ENCODE data around the gene F11R.
A peak's percentile ranks its signal among the peaks of the same experiment; 100 is the strongest.
"Not testable (repeated sequence)": the region's sequence is repeated elsewhere in the genome, so short reads cannot be mapped to it uniquely, and the experiment has no call there.

Gene F11R

DNA sequence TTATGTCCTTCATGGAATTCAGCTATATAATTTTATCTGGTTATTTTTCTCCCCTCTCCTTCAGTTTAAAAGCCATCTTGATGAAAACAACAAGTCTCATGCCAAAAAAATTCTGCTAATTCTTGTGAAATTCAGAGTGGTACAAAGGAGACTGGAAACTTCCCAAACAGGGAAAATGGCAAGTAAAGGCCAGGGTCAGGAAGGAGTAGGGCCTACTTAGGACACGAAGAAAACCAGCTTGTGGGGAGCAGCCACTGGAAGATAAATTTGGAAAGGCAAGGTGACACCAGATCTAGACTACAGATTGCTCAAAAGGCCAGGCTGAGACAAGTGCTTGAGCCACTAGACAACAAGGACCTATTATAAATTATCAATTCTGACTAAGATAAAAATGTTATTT lies 11.5 kb upstream of the F11R start:
- H3K36me3 ChIP-seq (replicated peaks), result no peaks in the 10 kb centered on the region
- no peak for DNase-seq (ENCODE audit: low spot score in 2 of 2)
- in situ Hi-C loops (cut with MboI; ENCODE audit: low sequenced_read_pairs), result no loop called here
- no peaks in the 10 kb centered on the region; the same call in 1 of the 2 replicates for H3K9me3 ChIP-seq
- no peaks in the 10 kb centered on the region for H3K27me3 ChIP-seq (ENCODE audit: low read depth)
- no peak overlapping the region for H3K4me3 ChIP-seq
- H3K4me1 ChIP-seq, result peaks cover 10% of the 10 kb centered on the region

DNA sequence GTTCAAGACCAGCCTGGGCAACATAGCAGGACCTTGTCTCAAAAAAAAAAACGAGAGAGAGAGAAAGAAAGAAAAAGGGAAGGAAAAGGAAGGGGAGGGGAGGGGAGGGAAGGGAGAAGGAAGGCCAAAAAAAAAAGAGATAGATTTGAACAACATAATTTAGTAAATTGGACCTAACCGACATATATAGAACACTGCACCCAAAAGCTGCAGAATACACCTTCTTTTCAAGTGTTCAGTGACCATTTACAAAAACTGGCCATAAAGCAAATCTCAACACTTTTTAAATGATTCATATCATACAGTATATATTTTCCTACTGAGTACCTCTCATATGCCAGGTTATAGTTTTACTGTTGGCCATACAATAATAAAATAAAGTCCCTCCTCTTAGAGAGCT lies 10.9 kb upstream of the F11R start:
- Histone ChIP-seq H3K4me3 (no peak overlapping the region), H3K36me3 (replicated peaks) (no peaks in the 10 kb centered on the region), H3K27me3 (ENCODE audit: low read depth) (no peaks in the 10 kb centered on the region), H3K4me1 (peaks cover 10% of the 10 kb centered on the region), H3K9me3 (no peaks in the 10 kb centered on the region; the same call in 1 of the 2 replicates)
- no peak for DNase-seq (ENCODE audit: low spot score in 2 of 2)
- in situ Hi-C loops (cut with MboI; ENCODE audit: low sequenced_read_pairs), result no loop called here

GRCh38 chr1:161029466-161029865 lies 8.5 kb upstream of the F11R start:
- in situ Hi-C loops (cut with MboI; ENCODE audit: low sequenced_read_pairs); H3K4me3 ChIP-seq; H3K4me1 ChIP-seq; H3K36me3 ChIP-seq (replicated peaks); H3K9me3 ChIP-seq; DNase-seq (ENCODE audit: low spot score in 2 of 2); H3K27me3 ChIP-seq (ENCODE audit: low read depth): not testable (repeated sequence)

GRCh38 chr1:161026954-161027353 lies 6.0 kb upstream of the F11R start:
- H3K36me3 ChIP-seq (replicated peaks); DNase-seq (ENCODE audit: low spot score in 2 of 2); H3K27me3 ChIP-seq (ENCODE audit: low read depth); H3K9me3 ChIP-seq; H3K4me3 ChIP-seq; H3K4me1 ChIP-seq; in situ Hi-C loops (cut with MboI; ENCODE audit: low sequenced_read_pairs): not testable (repeated sequence)

DNA sequence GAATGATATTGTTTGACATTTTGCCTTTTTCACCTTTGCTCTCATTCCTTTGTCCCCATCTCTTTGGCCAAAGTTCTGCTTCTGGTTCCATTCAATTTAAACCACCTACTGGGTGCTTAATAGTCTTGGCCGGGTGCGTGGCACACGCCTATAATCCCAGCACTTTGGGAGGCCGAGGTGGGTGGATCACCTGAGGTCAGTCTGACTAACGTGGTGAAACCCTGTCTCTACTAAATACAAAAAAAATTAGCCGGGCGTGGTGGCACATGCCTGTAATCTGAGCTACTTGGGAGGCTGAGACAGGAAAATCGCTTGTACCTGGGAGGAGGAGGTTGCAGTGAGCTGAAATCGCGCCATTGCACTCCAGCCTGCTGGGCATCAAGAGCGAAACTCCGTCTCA lies 1.5 kb upstream of the F11R start:
- not testable (repeated sequence) for H3K4me3 ChIP-seq

DNA sequence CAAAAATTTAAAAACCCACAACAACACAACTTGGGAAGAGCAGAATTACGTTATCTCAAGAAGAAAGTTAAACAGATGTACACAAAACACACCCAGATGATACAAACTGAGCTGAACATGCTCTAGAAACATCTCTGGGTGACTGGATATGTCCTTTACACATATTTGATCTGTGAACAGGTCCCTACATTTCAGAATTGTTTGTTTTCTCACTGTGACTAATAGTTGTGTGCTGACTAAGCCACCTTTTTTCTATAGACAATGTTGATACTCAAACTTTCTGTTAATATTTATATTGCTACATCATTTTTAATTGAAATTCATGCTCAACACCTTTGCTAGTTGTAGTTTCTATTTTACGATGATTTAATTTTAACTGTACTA lies 1.0 kb upstream of the F11R start:
- in situ Hi-C loops (cut with MboI; ENCODE audit: low sequenced_read_pairs), result no loop called here
- no peaks in the 10 kb centered on the region for H3K36me3 ChIP-seq (replicated peaks)
- no peak for DNase-seq (ENCODE audit: low spot score in 2 of 2)
- no peaks in the 10 kb centered on the region for H3K27me3 ChIP-seq (ENCODE audit: low read depth)
- H3K9me3 ChIP-seq, result no peaks in the 10 kb centered on the region
- H3K4me1 ChIP-seq, result peaks cover 26% of the 10 kb centered on the region
- no peak overlapping the region for H3K4me3 ChIP-seq

More for the DNA sequence above, 1.5 kb upstream of the F11R start:
- H3K27me3 ChIP-seq (ENCODE audit: low read depth); DNase-seq (ENCODE audit: low spot score in 2 of 2); H3K9me3 ChIP-seq; H3K36me3 ChIP-seq (replicated peaks); in situ Hi-C loops (cut with MboI; ENCODE audit: low sequenced_read_pairs): not testable (repeated sequence)
- H3K4me1 ChIP-seq, result peaks cover 22% of the 10 kb centered on the region

DNA sequence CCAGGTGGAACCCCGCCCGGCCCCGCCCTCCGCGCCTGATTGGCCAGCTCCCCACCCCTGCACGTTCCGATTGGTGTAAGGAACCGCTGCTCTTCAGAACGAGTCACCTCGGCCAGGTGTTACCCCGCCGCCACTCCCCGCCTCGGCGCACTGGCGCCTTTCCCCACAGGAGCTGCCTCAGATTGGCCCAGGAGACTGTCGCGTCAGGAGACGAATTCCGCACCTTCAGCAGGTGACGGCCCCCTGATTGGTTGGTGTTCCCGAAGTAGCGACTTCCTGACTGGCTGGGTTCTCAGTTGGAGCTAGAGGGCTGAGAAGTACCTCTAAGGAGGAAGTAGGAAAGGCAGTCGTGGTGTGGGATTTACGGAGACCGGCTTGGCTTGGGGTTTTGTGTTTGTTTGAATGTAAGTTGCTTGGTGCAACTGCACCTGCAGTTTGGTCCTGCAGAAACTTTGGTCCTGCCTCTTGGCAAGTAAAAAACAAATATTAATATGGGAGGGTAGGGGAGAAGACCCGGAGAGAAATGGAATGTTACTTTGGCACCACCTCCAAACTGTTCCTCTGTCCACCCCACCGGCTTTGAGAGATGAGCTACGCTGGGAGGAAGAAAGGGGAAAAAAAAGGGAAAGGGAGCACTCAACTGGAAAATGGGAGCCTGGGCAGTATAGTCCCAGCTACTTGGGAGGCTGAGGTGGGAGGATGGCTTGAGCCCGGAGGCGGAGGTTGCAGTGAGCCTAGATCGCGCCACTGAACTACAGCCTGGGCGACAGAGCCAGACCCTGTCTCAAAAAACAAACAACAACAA lies 415 bp upstream of the F11R start:
- peak; percentile 77 to 92 for DNase-seq (ENCODE audit: low spot score in 2 of 2)
- Histone ChIP-seq H3K4me1 (peaks cover 31% of the 10 kb centered on the region), H3K4me3 (peak overlapping the region; percentile 58), H3K27me3 (ENCODE audit: low read depth) (no peaks in the 10 kb centered on the region), H3K36me3 (replicated peaks) (no peaks in the 10 kb centered on the region), H3K9me3 (no peaks in the 10 kb centered on the region)
- in situ Hi-C loops (cut with MboI; ENCODE audit: low sequenced_read_pairs), result no loop called here

- H3K9me3 ChIP-seq, result no peaks in the 10 kb centered on the region
- in situ Hi-C loops (cut with MboI; ENCODE audit: low sequenced_read_pairs), result no loop called here
- no peaks in the 10 kb centered on the region for H3K27me3 ChIP-seq (ENCODE audit: low read depth)
- H3K4me1 ChIP-seq, result peaks cover 31% of the 10 kb centered on the region
- H3K36me3 ChIP-seq (replicated peaks), result no peaks in the 10 kb centered on the region
- DNase-seq (ENCODE audit: low spot score in 2 of 2), result peak; percentile 73 to 91
- H3K4me3 ChIP-seq, result peak overlapping the region; percentile 58
Measured at GRCh38 chr1:161019751-161020495, 1.0 kb downstream of the F11R start.

DNA sequence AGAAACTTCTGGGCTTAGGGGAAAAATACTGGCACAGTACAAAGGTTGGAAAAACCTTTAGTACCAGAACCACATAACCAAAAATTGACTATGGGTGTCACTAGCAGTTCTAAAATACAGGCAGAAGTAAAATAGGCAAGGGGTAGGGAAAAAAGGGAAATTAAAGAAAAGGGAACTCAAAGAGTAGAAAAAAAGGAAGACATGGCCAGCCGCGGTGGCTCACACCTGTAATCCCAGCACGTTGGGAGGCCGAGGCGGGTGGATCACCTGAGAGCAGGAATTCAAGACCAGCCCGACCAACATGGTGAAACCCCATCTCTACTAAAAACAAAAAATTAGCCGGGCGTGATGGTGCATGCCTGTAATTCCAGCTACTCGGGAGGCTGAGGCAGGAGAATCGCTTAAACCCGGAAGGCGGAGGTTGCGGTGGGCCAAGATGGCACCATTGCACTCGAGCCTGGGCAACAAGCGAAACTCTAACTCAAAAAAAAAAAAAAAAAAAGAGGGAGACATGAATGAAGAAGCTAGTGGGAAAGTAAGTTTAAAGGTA lies 1.8 kb downstream of the F11R start:
- H3K36me3 ChIP-seq (replicated peaks); H3K27me3 ChIP-seq (ENCODE audit: low read depth); DNase-seq (ENCODE audit: low spot score in 2 of 2); H3K9me3 ChIP-seq; in situ Hi-C loops (cut with MboI; ENCODE audit: low sequenced_read_pairs): not testable (repeated sequence)
- Histone ChIP-seq H3K4me1 (peaks cover 31% of the 10 kb centered on the region), H3K4me3 (peak overlapping the region; percentile 58)

DNA sequence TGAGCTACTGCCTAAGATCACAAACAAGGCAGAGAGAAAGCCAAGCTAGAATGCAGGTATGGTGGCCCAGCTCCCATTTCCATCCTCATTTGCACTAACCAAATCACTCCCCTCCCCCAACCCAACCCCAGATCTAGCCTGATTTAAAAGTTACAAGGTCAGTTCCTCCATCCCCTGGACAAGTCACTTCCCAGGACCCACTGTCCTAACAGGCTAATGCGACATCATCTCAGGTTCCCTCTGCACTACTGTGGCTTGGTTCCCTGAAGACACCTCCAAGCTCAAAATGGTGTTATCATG lies 2.4 kb downstream of the F11R start:
- Histone ChIP-seq H3K4me1 (peaks cover 33% of the 10 kb centered on the region), H3K27me3 (ENCODE audit: low read depth) (no peaks in the 10 kb centered on the region), H3K36me3 (replicated peaks) (0 out of 2 replicates have a peak, but pooled peaks cover 2% of the 10 kb centered on the region), H3K4me3 (no peak overlapping the region), H3K9me3 (no peaks in the 10 kb centered on the region)
- in situ Hi-C loops (cut with MboI; ENCODE audit: low sequenced_read_pairs), result no loop called here
- DNase-seq (ENCODE audit: low spot score in 2 of 2), result no peak

DNA sequence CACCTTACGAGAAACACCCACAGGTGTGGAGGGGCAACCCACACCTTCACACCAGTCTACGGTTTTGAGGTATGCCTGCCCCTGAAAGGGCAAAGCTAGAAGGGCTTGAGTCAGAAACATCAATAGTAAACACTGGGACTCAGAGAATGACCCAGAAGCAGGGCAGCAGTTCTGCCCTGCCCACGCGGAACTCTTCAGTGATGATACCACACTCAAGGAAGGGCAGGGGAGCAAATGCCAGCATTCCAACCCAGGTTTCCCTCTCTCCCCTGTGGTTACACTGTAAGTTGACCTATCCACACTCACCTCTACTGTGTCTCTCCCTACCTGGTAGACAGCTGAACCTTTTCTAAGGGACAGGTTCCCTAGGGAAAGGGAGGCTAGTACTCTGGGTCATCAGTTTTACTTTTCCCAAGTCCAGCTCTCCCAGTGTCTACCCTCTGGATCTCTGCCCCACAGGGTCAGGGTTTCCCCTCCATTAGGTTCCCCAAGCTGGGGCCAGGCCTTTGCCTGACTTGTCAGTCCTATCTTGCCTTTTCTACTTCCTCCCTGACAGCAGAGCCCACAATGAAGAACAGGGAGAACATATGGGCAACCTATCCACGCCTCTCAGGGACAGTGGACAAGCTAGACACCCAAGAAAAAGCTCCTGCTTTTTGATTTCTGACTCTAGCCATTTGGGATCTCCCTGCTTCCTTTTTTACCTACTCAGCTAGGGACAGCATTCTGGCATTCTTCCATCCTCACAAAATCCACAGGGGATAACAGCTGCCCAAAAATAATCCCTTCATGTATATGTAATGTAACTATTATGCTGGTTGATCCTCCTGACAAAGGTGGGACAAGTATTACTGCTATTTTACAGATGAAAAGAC lies 3.0 kb downstream of the F11R start:
- in situ Hi-C loops (cut with MboI; ENCODE audit: low sequenced_read_pairs), result no loop called here

GRCh38 chr1:161017181-161017580 lies 3.8 kb downstream of the F11R start:
- H3K36me3 ChIP-seq (replicated peaks); in situ Hi-C loops (cut with MboI; ENCODE audit: low sequenced_read_pairs); H3K9me3 ChIP-seq; H3K4me3 ChIP-seq; H3K27me3 ChIP-seq (ENCODE audit: low read depth): not testable (repeated sequence)
- peaks cover 33% of the 10 kb centered on the region for H3K4me1 ChIP-seq
- DNase-seq (ENCODE audit: low spot score in 2 of 2), result peak in 1 of 2 experiments; percentile 38

More for the DNA sequence above, 3.0 kb downstream of the F11R start:
- no peaks in the 10 kb centered on the region for H3K27me3 ChIP-seq (ENCODE audit: low read depth)
- DNase-seq (ENCODE audit: low spot score in 2 of 2), result peak; percentile 64 to 65
- H3K9me3 ChIP-seq, result no peaks in the 10 kb centered on the region
- H3K4me3 ChIP-seq, result no peak overlapping the region
- H3K36me3 ChIP-seq (replicated peaks), result 0 out of 2 replicates have a peak, but pooled peaks cover 2% of the 10 kb centered on the region
- H3K4me1 ChIP-seq, result peaks cover 33% of the 10 kb centered on the region

DNA sequence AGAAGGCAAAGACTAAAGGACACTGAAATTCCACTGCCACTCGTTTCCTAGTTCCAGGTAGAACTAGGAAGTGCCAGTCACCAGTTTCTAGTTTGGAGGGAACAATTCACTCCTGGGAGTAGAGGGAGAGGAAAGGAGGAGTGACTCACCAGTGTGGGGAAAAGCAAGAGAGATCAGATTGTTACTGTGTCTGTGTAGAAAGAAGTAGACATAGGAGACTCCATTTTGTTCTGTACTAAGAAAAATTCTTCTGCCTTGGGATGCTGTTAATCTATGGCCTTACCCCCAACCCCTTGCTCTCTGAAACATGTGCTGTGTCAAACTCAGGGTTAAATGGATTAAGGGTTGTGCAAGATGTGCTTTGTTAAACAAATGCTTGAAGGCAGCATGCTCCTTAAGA lies 4.3 kb downstream of the F11R start:
- peaks cover 33% of the 10 kb centered on the region for H3K4me1 ChIP-seq
- H3K36me3 ChIP-seq (replicated peaks); H3K9me3 ChIP-seq; in situ Hi-C loops (cut with MboI; ENCODE audit: low sequenced_read_pairs); H3K27me3 ChIP-seq (ENCODE audit: low read depth); DNase-seq (ENCODE audit: low spot score in 2 of 2); H3K4me3 ChIP-seq: not testable (repeated sequence)

Data from HAP-1 (cell line).